Endothelial cell of umbilical vein (primary cell): Measurements from ENCODE around the gene MRM1. TPM values are rescaled to one million over a fixed set of nuclear protein-coding genes. Genes with fewer than 3 reads are reported as not detected.

Experiments
- BruUV-seq: library from RNA; stranded (reverse); fragments of 400-500 nt; replicated peaks from 2 replicates; lab custom pipeline; 2021; lab: Mats Ljungman, UMichigan
- CTCF ChIA-PET: fragments of 300-600, 350-600 bp; sonication (Branson Sonifier 250); formaldehyde crosslinking; loops from one replicate; lab custom pipeline; 2021; ENCODE audit warnings: antibody characterized with exemption, inconsistent platforms; lab: Charles Lee
- POLR2A ChIA-PET: fragments of 300-600, 350-600 bp; sonication (Branson Sonifier 250); formaldehyde crosslinking; loops from one replicate; lab custom pipeline; 2021; ENCODE audit warnings: antibody characterized with exemption, inconsistent platforms; lab: Charles Lee
- DNase-seq: peaks from one replicate; pipeline ENCODE4 v3.0.0-alpha.2; 2011; ENCODE audit warnings: low read depth, low spot score
- FAIRE-seq: peaks from 2 replicates; lab custom pipeline; 2011; peaks lifted over from hg19 to GRCh38; lab: Jason Lieb, UNC
- H2AFZ ChIP-seq: 2 replicates; pipeline ENCODE4 v1.6.0; 2012; ENCODE audit warnings: low read depth, low read length, control low read depth, inconsistent platforms
- H3K27ac ChIP-seq: 2 replicates; pipeline ENCODE4 v1.5.1; 2011; ENCODE audit warnings: low read depth, mild to moderate bottlenecking, control low read depth, low read length, moderate library complexity; ENCODE audit not compliant: insufficient read depth
- H3K27me3 ChIP-seq, 2 experiments: 2 replicates each; pipeline versions ENCODE4 v1.6.0 to v1.6.1; 2011; ENCODE audit warnings: low read length in 2 of 2, mixed read lengths in 1 of 2; ENCODE audit not compliant: control insufficient read depth in 2 of 2, insufficient read depth in 2 of 2
- H3K36me3 ChIP-seq, 2 experiments: 2 replicates in 1 of 2; 3 replicates in 1 of 2; pipeline ENCODE4 v1.5.1; 2011; ENCODE audit warnings: low read length in 2 of 2, mild to moderate bottlenecking in 1 of 2, moderate library complexity in 1 of 2; ENCODE audit not compliant: control insufficient read depth in 2 of 2, insufficient read depth in 2 of 2; ENCODE audit errors: extremely low read depth in 1 of 2
- H3K4me1 ChIP-seq: 3 replicates; pipeline ENCODE4 v1.5.1; 2011; ENCODE audit warnings: mild to moderate bottlenecking, low read length; ENCODE audit not compliant: control insufficient read depth, insufficient read depth; ENCODE audit errors: extremely low read depth
- H3K4me2 ChIP-seq: 2 replicates; pipeline ENCODE4 v1.6.1; 2011; ENCODE audit warnings: low read length, control low read depth, mixed read lengths; ENCODE audit not compliant: insufficient read depth
- H3K4me3 ChIP-seq, 3 experiments: fragments of 200-600 bp in 1 of 3; sonication (generic), shearing (Covaris generic) in 1 of 3; replicated peaks in 1 of 3; 2 replicates each; pipeline ENCODE4 v1.5.1; 2011 to 2016; ENCODE audit warnings: control low read depth in 3 of 3, low read length in 3 of 3, mild to moderate bottlenecking in 2 of 3, inconsistent platforms in 1 of 3, low read depth in 1 of 3, moderate library complexity in 1 of 3; ENCODE audit not compliant: insufficient read depth in 1 of 3
- H3K79me2 ChIP-seq: 2 replicates; pipeline ENCODE4 v1.6.0; 2012; ENCODE audit warnings: low read length, inconsistent platforms; ENCODE audit not compliant: control insufficient read depth, insufficient read depth
- H3K9ac ChIP-seq: replicated peaks from 2 replicates; pipeline ENCODE3; 2011; ENCODE audit warnings: low read length, control low read depth; ENCODE audit not compliant: insufficient read depth; ENCODE audit errors: extremely low read depth
- H3K9me1 ChIP-seq: replicated peaks from 3 replicates; pipeline ENCODE4 v1.6.0; 2011; ENCODE audit warnings: mild to moderate bottlenecking, low read length; ENCODE audit not compliant: control insufficient read depth, insufficient read depth; ENCODE audit errors: extremely low read depth
- H3K9me3 ChIP-seq: replicated peaks from 2 replicates; pipeline ENCODE4 v1.5.1; 2012; ENCODE audit warnings: low read length, inconsistent platforms; ENCODE audit not compliant: control insufficient read depth, insufficient read depth
- H4K20me1 ChIP-seq: replicated peaks from 2 replicates; pipeline ENCODE3; 2011; ENCODE audit warnings: mild to moderate bottlenecking, low read length; ENCODE audit not compliant: control insufficient read depth, insufficient read depth; ENCODE audit errors: extremely low read depth
- EZH2 ChIP-seq: IDR thresholded peaks from 2 replicates; pipeline ENCODE4 v1.6.1; 2012; ENCODE audit warnings: borderline replicate concordance, low read depth, mild to moderate bottlenecking, moderate library complexity, low read length, inconsistent platforms; ENCODE audit not compliant: severe bottlenecking
- FOS ChIP-seq: IDR thresholded peaks from 2 replicates; pipeline ENCODE4 v1.6.1; 2011; ENCODE audit warnings: mild to moderate bottlenecking, low read length, moderate library complexity, borderline replicate concordance; ENCODE audit not compliant: insufficient read depth
- GATA2 ChIP-seq: IDR thresholded peaks from 2 replicates; pipeline ENCODE4 v1.7.0; 2011; ENCODE audit warnings: low read depth, mild to moderate bottlenecking, moderate library complexity, mixed read lengths, low read length; ENCODE audit not compliant: insufficient read length, insufficient read depth
- dilution Hi-C: fragments of 300-500 bp; cut with MboI; formaldehyde crosslinking; loops from one replicate; pipeline ENCODE4 v1.15.0; 2019; ENCODE audit warnings: low sequenced_read_pairs; ENCODE audit not compliant: extremely low pct_ligation_motif_present
- intact Hi-C: fragments of 100-400 bp; cut with micrococcal nuclease; formaldehyde crosslinking; loops from one replicate; pipeline ENCODE4 v1.10.0; 2022
- polyA plus RNA-seq, 4 experiments: library from polyadenylated mRNA; depleted of rRNA in 3 of 4; stranded (reverse) in 3 of 4; unstranded in 1 of 4; fragments of >200 nt; gene quantifications; 2 replicates each; pipeline versions ENCODE4 v1.2.1 to v1.2.3, GENCODE V29; 2011 to 2012; ENCODE audit warnings: missing spikeins in 1 of 4
- total RNA-seq: library from RNA; stranded (reverse); gene quantifications from 2 replicates; pipeline ENCODE4 v1.2.3, GENCODE V29; 2021
- TF ChIP-seq, protein P1 (sequence below), 2 donors: IDR thresholded peaks; 1 replicate in 1 of 2; 2 replicates in 1 of 2; pipeline ENCODE4 v1.5.1; 2011; ENCODE audit warnings: low read length in 2 of 2, mild to moderate bottlenecking in 2 of 2, moderate library complexity in 2 of 2, control low read depth in 1 of 2, inconsistent platforms in 1 of 2, low read depth in 1 of 2; ENCODE audit not compliant: insufficient read depth in 1 of 2; ENCODE audit errors: extremely low read depth in 1 of 2

MRM1 gene
- total and polyA plus RNA-seq, 2 donors (not counting 3 experiments of a cell fraction or from before 2014, with no cell fraction given), result 3.7 to 5.9 TPM

DNA sequence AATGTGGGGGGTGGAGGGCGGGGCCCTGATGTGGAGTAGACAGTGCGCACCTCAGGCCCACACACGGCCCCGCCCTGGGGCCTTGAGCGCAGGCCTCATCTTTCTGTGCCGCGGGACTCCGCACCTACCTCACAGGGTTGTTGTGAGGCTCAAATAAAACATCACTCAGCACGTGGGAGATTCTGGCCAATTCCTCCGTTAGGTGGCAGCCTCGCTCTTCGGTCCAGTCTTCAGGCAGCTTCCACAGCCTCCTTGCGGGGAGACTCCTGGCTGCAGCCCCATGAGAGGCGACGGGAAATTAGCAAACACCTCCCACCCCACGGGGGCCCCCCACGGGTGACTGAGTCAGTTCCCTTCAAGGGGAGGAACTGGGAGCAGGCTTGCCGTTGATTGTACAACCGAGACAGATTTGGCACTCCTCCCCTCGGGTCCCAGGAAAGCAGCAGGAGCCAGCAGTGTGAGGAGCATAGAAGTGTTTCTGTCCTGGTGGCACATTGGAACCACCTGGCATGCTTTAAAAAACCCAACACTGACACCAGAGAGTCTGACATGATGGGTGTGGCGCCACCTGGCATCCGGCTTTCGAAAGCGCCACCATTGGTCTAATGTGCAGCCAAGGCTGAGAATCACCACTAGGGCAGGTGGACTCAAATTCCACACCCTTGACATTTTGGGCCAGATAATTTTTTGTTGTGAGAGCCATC, 7.6 kb downstream of the MRM1 start:
- H3K9ac ChIP-seq, result no peak overlapping the region
- no peaks in the 10 kb centered on the region for H3K36me3 ChIP-seq
- TF ChIP-seq, protein P1, sequence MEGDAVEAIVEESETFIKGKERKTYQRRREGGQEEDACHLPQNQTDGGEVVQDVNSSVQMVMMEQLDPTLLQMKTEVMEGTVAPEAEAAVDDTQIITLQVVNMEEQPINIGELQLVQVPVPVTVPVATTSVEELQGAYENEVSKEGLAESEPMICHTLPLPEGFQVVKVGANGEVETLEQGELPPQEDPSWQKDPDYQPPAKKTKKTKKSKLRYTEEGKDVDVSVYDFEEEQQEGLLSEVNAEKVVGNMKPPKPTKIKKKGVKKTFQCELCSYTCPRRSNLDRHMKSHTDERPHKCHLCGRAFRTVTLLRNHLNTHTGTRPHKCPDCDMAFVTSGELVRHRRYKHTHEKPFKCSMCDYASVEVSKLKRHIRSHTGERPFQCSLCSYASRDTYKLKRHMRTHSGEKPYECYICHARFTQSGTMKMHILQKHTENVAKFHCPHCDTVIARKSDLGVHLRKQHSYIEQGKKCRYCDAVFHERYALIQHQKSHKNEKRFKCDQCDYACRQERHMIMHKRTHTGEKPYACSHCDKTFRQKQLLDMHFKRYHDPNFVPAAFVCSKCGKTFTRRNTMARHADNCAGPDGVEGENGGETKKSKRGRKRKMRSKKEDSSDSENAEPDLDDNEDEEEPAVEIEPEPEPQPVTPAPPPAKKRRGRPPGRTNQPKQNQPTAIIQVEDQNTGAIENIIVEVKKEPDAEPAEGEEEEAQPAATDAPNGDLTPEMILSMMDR (IDR thresholded peaks at IDR 0.05; ENCODE audit: extremely low read depth in 1 of 2, insufficient read depth in 1 of 2, low read depth in 1 of 2, low read length in 2 of 2), result peak; percentile 33 to 46
- TF ChIP-seq FOS, result no peak
- TF ChIP-seq EZH2, result no peak
- no peak for TF ChIP-seq GATA2
- H3K9me1 ChIP-seq, result no peaks in the 10 kb centered on the region
- H3K27ac ChIP-seq, result no peak overlapping the region
- H3K79me2 ChIP-seq, result peaks cover 2% of the 10 kb centered on the region
- intact Hi-C loops, result loop anchor here (10.0 kb wide), 1 partner anchor 96 kb away; no protein-coding TSS in a partner anchor
- peaks cover 0 to 4% of the 10 kb centered on the region in 2 experiments for H3K27me3 ChIP-seq
- CTCF ChIA-PET, result interaction anchor here (0.7 to 1.4 kb wide), 5 partner anchors 147 to 765 kb away, joined by 3 to 6 read pairs (median 3); no protein-coding TSS in a partner anchor
- no peak overlapping the region for H3K4me2 ChIP-seq
- no peak overlapping the region for H3K4me3 ChIP-seq
- BruUV-seq, result no TSS peak
- H3K9me3 ChIP-seq, result no peaks in the 10 kb centered on the region
- dilution Hi-C loops, result no loop called here
- FAIRE-seq, result no peak
- peak; percentile 49 for DNase-seq
- POLR2A ChIA-PET, result no interaction called here
- no peak overlapping the region for H2AFZ ChIP-seq
- H4K20me1 ChIP-seq, result no peaks in the 10 kb centered on the region
- no peaks in the 10 kb centered on the region for H3K4me1 ChIP-seq
